GM18499 (cell line): Measurements from ENCODE around the gene FHIP1A.

Source experiments
- ATAC-seq: cut with Tn5 transposase; IDR thresholded peaks from one replicate; pipeline ENCODE4 v1.9.1; 2021; ENCODE audit warnings: moderate number of reproducible peaks; ENCODE audit not compliant: insufficient read depth, unreplicated experiment

The FHIP1A gene

GRCh38 chr4:151417164-151417571 lies 8.2 kb downstream of the FHIP1A start:
- ATAC-seq = no peak

DNA sequence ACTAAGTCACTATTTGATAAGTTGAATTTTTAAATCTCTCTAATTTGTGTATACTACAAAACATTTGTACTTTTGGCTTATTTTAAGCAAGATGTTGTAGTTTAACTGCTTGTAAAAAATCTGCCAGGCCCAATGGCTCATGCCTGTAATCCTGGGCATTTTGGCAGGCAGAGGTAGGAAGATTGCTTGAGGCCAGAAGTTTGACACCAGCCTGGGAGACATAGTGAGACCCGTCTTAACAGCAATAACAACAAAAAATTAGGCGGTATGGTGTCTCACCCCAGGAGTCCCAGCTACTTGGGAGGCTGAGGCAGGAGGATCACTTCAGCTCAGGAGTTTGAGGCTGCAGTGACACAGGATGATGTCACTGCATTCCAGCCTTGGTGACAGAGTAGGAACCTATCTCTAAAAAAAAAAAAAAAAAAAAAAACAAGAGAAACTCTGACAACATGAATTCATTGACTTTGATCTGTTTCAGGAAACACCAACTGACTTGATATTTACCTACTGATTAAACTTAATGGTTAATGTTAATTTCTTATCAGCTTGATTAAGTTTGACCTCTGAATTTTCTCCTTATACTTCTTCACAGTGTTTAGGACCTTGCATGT lies 8.9 kb downstream of the FHIP1A start:
- no peak for ATAC-seq

DNA sequence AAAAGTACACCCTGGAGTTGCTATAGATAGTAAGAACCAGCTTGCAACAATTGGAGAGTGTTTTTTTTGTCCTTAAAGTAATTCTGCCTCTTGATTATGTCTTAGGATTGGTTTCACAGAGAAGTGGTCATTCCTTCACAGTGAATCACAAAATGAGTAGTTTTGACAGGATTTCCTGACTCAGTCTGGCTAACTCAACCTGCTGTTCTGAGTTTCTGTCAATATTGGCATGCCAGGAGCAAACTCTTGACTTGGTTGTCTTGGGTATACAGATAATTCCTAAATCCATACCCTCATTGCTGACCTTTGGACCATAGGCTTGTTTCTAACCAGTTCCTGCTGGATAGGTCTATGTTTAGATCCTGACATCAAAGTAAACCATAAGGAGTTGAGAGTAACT lies 9.4 kb downstream of the FHIP1A start:
- ATAC-seq = no peak

DNA sequence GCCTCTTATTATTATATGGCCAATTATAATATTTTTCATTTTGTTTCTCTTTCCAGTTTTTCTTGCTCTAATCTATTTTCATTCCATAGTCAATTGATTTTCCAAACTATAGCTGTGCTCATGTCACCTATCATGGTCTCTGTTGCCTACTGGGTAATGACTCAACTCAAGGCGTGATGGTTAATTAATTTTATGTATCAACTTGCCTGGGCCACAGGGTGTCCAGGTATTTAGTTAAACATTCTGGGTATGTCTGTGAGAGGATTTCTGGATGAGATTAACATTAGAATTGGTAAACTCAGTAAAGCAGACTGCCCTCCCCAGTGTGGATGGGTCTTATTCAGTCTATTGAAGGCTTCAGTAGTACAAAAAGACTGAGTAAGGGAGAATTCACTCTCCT lies 9.9 kb downstream of the FHIP1A start:
- no peak for ATAC-seq

GRCh38 chr4:151420250-151420807 lies 11.4 kb downstream of the FHIP1A start:
- no peak for ATAC-seq

DNA sequence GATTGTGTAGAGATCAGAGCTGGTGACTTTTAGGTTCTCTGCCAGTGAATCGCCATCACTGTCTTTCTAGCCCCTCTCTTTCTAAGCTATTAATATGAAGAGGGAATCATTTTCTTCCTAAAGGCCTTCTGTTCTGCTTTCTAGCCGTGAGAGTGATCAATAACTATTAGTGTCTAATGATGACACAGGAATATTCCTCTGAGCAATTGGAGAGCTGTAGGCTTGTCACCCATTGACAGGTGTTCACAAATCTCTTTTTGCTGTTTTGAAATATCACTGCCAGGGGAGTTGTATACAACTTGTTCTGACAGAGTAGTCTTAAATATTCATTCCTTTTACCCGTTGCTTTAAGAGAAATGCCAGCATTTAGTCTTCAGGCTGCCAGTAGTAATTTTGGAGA lies 13.9 kb downstream of the FHIP1A start:
- no peak for ATAC-seq

- ATAC-seq = no peak
Measured at GRCh38 chr4:151426513-151426912, 17.5 kb downstream of the FHIP1A start.

DNA sequence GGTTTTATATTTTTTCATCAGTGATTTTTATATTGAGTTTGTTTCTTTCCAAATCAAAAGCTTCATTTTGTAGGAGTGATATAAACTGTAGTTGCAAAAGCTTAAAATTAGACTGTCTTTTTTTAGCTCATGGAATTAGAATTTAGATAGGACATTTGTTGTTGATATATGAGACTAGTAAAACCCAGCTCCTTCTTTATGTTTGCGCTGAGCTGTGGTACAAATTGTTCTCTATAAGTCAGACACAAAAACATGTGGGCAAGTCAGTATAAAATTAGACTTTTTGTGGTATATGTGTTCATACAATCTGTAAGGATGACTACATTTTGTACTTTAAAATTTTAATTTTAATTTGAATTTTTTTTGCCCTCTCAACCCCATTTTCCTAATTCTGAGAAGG lies 18.3 kb downstream of the FHIP1A start:
- no peak for ATAC-seq

DNA sequence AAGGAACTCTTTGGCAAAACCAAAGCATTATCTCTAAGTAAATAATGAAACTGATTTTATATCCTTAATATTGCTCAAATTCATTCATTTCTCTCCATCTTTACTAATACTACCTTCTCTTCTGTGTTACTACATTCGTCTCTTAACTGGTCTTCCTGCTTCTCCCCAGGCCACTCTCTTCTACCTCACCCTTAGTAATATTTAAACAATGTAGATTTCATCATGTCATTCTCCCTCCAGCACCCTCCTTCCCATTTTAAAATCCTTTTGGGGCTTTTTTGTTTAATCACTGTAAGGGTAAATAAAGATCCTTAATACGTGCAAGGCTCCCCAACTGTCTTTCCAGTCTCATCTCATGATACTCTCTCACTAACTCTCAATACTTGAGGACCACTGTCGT lies 19.4 kb downstream of the FHIP1A start:
- ATAC-seq = no peak

GRCh38 chr4:151429957-151430570 lies 21.1 kb downstream of the FHIP1A start:
- ATAC-seq = no peak

DNA sequence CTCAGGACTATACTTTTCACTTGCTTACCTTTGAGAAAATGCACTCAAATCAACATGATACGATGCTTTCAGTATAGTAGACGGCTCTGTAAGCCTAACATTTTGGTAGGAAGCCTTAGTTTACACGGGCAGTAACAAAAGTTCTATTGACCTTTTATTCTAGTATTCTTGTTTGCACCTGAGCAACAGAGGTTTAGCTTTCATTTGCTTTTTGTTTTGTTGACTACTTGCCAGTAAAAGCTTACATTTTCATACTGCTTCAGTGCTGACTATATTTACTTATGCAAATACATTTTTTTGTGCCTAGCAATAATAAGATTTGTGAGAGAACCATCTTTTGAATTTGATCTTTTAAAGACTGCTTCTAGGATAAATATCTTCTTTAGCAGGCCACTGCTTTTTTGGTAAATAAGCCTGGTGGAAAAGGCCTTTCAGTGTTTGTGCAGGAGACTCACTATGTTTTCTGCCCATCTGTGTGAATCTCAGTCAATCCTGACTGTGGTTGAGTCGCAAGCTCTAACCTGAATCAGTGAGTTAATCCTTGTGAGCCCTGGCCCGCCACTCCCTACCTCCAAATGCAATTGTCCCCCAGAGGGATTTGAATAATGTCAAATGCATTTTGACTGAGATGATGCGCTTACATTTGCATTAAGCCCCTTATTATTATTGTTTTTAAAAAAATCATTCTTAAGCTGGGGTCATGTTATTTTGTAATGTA lies 21.9 kb downstream of the FHIP1A start:
- no peak for ATAC-seq

DNA sequence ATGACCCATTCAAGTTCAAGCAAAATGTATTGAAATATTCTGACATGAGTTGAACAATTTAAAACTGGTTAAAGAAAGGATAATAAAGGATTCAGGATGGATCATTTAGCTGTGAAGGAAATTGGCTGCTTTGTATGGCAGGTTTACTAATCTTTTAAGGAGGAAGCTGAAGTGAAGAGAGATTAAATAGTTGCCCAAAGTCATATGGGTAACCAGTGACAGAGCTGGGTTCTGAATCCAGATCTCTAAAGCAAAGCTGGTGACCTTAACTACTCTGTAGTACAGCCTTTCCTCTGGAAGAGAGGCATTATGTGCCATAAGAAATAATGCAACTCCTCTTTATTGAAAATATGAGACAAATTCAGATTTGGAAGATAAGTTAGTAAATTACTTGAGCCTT lies 22.8 kb downstream of the FHIP1A start:
- no peak for ATAC-seq

DNA sequence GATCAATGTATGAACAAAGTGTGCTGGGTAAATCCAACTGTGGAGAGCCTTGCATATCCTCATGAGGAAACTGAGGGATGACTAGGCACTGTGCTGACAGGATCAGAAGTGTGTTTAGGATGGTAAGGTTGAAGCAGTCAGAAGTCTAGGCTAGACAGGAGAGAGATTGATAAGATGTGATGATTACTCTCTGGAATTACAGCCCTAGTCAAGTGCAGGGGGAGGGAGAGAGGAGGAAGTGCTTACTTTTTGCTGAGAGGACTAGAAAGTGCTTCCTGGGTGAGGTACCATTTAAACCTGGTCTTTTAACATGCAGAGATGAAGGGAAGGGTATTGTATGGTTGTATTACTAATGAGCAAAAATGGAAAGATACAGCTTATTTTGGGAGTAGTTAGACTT lies 23.7 kb downstream of the FHIP1A start:
- no peak for ATAC-seq

- no peak for ATAC-seq
Measured at GRCh38 chr4:151434183-151434860, 25.3 kb downstream of the FHIP1A start.

GRCh38 chr4:151436093-151436518 lies 27.1 kb downstream of the FHIP1A start:
- no peak for ATAC-seq

- no peak for ATAC-seq
Measured at GRCh38 chr4:151437505-151437904, 28.5 kb downstream of the FHIP1A start.

DNA sequence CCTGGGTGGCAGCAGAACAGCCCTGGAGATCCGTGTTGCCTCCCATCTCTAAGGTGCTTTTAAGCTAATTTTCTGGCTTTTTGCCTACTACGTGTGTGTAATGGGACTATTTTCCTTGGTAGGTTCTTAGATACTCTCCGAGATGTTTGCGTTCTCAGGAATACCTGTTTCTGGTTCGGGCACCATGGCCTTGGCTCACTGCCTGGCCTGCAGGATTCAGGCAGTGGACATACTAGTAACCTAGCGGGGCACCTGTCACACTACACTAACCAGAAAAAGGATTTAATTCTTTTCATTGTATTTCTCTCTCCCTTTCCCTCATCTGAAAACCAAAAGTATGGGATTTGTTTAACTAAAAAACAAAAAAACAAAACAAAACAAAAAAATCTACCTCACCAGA lies 29.2 kb downstream of the FHIP1A start:
- no peak for ATAC-seq

DNA sequence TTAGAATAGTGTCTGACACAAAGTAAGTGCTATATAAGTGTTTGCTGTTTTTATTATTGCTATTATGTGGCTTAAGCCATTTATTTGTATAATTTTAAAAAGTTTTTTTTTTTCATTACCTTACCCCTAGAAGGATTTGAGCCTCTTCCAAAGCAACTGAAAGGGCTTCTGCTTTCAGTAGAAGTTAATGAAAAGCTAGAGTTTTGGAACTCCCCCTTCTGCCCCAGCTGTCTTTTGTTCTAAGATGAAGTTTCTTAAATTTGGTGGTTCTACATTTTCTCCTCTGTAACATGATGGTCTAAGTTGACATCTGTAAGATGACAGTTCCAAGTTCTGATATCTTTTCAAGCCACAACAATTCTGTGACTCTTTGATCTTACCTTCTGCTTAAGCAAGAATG lies 30.3 kb downstream of the FHIP1A start:
- ATAC-seq = no peak

DNA sequence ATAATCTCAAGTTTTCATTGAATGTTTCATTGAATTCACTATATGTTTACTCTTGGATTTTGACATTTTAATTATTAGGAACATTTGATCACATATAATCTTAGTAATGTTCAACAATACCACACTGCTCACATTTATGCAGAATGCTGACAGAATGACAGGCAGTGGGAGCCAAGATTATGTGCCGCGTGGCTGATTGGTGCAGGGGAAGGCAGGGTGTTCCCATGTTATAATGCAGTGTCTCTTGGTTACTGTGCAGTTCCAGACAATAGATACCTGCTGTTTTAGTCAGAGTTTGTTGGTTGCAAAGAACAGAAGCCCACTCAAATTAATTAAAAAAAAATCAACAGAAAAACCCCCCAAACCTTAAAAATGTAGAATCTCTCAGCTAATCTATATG lies 33.0 kb downstream of the FHIP1A start:
- ATAC-seq = no peak

GRCh38 chr4:151443247-151443646 lies 34.3 kb downstream of the FHIP1A start:
- no peak for ATAC-seq

GRCh38 chr4:151443752-151444151 lies 34.8 kb downstream of the FHIP1A start:
- no peak for ATAC-seq
